Parathyroid adenoma (tissue), 2 donors: ENCODE measurements around the gene EPHA6.

Experiments used
- H2AFZ ChIP-seq: fragments of 300-600 bp; sonication (generic); one replicate; pipeline ENCODE4 v1.7.0; 2017; ENCODE audit warnings: antibody characterized with exemption, mild to moderate bottlenecking
- H3K27ac ChIP-seq: fragments of 300-600 bp; sonication (generic); one replicate; pipeline ENCODE4 v1.7.0; 2017
- H3K27me3 ChIP-seq: fragments of 300-600 bp; sonication (generic); one replicate; pipeline ENCODE4 v1.7.0; 2017; ENCODE audit warnings: low read length; ENCODE audit not compliant: control insufficient read depth, insufficient read depth
- H3K36me3 ChIP-seq: fragments of 300-600 bp; sonication (generic); one replicate; pipeline ENCODE4 v1.7.0; 2017; ENCODE audit warnings: low read length; ENCODE audit not compliant: control insufficient read depth, insufficient read depth
- H3K4me1 ChIP-seq: fragments of 300-600 bp; sonication (generic); one replicate; pipeline ENCODE4 v1.7.0; 2017; ENCODE audit warnings: control low read depth
- H3K4me2 ChIP-seq: fragments of 300-600 bp; sonication (generic); one replicate; pipeline ENCODE4 v1.7.0; 2017; ENCODE audit warnings: low read length
- H3K4me3 ChIP-seq: fragments of 300-600 bp; sonication (generic); one replicate; pipeline ENCODE4 v1.7.0; 2017; ENCODE audit warnings: low read depth, low read length
- H3K79me2 ChIP-seq: fragments of 300-600 bp; sonication (generic); one replicate; pipeline ENCODE4 v1.7.0; 2017; ENCODE audit warnings: control low read depth
- H3K9ac ChIP-seq: fragments of 300-600 bp; sonication (generic); one replicate; pipeline ENCODE4 v1.7.0; 2017; ENCODE audit warnings: mild to moderate bottlenecking
- H3K9me3 ChIP-seq: fragments of 300-600 bp; sonication (generic); one replicate; pipeline ENCODE4 v1.7.0; 2017; ENCODE audit warnings: low read length; ENCODE audit not compliant: control insufficient read depth
- TF ChIP-seq, protein P1 (sequence below): fragments of 300-600 bp; sonication (generic); IDR thresholded peaks from one replicate; pipeline ENCODE4 v1.7.0; 2017; ENCODE audit warnings: antibody characterized with exemption, mild to moderate bottlenecking
- donor health status: primary hyperparathyroidism.

Gene EPHA6

DNA sequence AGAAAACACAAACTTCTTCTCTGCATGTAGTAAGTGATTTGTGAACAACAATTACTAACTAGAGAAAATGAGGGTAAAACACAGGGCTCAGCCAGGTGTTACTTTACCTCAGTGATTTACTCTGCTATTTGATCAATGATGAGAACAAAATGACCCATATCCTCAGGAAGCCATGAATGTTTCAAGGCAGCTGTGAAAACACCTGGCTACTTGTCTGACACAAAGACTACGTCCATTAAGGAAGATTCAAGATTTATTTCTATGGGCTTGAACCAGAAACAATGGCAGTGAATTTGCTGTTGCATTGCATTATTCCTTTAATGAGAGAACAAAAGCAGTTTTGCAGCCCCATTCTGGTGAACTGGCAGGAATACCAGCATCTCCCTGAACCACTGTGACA lies 575.5 kb downstream of the EPHA6 start:
- H2AFZ ChIP-seq: no peak overlapping the region
- no peaks in the 10 kb centered on the region for H3K4me1 ChIP-seq
- no peak overlapping the region for H3K9ac ChIP-seq
- no peaks in the 10 kb centered on the region for H3K9me3 ChIP-seq
- H3K4me2 ChIP-seq: no peak overlapping the region
- TF ChIP-seq, protein P1, sequence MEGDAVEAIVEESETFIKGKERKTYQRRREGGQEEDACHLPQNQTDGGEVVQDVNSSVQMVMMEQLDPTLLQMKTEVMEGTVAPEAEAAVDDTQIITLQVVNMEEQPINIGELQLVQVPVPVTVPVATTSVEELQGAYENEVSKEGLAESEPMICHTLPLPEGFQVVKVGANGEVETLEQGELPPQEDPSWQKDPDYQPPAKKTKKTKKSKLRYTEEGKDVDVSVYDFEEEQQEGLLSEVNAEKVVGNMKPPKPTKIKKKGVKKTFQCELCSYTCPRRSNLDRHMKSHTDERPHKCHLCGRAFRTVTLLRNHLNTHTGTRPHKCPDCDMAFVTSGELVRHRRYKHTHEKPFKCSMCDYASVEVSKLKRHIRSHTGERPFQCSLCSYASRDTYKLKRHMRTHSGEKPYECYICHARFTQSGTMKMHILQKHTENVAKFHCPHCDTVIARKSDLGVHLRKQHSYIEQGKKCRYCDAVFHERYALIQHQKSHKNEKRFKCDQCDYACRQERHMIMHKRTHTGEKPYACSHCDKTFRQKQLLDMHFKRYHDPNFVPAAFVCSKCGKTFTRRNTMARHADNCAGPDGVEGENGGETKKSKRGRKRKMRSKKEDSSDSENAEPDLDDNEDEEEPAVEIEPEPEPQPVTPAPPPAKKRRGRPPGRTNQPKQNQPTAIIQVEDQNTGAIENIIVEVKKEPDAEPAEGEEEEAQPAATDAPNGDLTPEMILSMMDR: no peak
- H3K27me3 ChIP-seq: no peaks in the 10 kb centered on the region
- H3K36me3 ChIP-seq: no peaks in the 10 kb centered on the region
- no peak overlapping the region for H3K27ac ChIP-seq
- H3K79me2 ChIP-seq: no peaks in the 10 kb centered on the region
- H3K4me3 ChIP-seq: no peak overlapping the region

DNA sequence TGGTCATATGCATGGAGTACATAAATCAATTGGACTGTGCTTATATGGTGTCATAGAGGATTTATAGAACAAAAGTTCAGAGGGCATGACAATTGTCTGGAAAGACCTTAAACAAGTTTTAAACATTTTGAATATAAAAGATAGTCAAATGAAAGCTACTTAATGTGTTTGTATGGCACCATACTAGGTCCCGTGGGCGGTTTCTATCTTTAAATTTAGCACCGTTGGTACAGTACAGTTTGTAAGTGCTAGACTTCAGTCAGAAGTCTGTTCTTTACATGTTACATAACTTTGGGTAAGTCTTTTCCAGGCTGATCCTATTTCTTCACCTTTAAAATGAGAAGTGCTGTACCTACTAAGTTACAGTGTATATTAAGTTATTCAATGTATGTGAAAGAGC lies 576.8 kb downstream of the EPHA6 start:
- no peak overlapping the region for H3K27ac ChIP-seq
- H3K36me3 ChIP-seq: no peaks in the 10 kb centered on the region
- H3K79me2 ChIP-seq: no peaks in the 10 kb centered on the region
- H2AFZ ChIP-seq: no peak overlapping the region
- TF ChIP-seq, protein P1: no peak
- H3K9me3 ChIP-seq: no peaks in the 10 kb centered on the region
- H3K4me2 ChIP-seq: no peak overlapping the region
- H3K27me3 ChIP-seq: no peaks in the 10 kb centered on the region
- no peaks in the 10 kb centered on the region for H3K4me1 ChIP-seq
- H3K4me3 ChIP-seq: no peak overlapping the region
- no peak overlapping the region for H3K9ac ChIP-seq

GRCh38 chr3:97409612-97410011 lies 595.2 kb downstream of the EPHA6 start:
- no peaks in the 10 kb centered on the region for H3K27me3 ChIP-seq
- no peak overlapping the region for H2AFZ ChIP-seq
- H3K4me2 ChIP-seq: no peak overlapping the region
- H3K9ac ChIP-seq: no peak overlapping the region
- H3K79me2 ChIP-seq: no peaks in the 10 kb centered on the region
- no peak overlapping the region for H3K27ac ChIP-seq
- no peaks in the 10 kb centered on the region for H3K36me3 ChIP-seq
- no peaks in the 10 kb centered on the region for H3K9me3 ChIP-seq
- no peaks in the 10 kb centered on the region for H3K4me1 ChIP-seq
- TF ChIP-seq, protein P1: no peak
- no peak overlapping the region for H3K4me3 ChIP-seq

DNA sequence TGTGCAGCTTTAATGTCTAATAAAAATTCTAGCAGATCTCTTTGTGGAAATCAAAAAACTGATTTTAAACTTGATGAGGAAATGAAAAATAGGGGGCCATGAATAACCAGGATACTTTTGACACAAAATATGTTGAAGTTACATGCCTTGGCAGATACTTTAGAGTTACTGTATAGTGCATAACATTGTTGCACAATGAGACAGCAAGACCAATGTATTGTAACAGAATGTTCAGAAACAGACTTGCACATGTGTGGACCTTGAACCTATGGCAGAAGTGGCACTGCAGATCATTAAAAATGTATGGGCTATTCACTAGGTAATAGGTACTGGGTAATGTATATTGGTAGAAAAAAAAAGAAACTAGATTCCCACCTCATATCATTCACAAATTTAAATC lies 607.2 kb downstream of the EPHA6 start:
- H3K9ac ChIP-seq: no peak overlapping the region
- H3K9me3 ChIP-seq: no peaks in the 10 kb centered on the region

GRCh38 chr3:97425002-97425401 lies 610.6 kb downstream of the EPHA6 start:
- no peaks in the 10 kb centered on the region for H3K27me3 ChIP-seq
- H3K79me2 ChIP-seq: no peaks in the 10 kb centered on the region
- H3K4me1 ChIP-seq: no peaks in the 10 kb centered on the region
- no peak overlapping the region for H3K27ac ChIP-seq
- no peaks in the 10 kb centered on the region for H3K36me3 ChIP-seq
- H3K4me3 ChIP-seq: no peak overlapping the region
- H3K9ac ChIP-seq: no peak overlapping the region
- no peak overlapping the region for H3K4me2 ChIP-seq
- H2AFZ ChIP-seq: no peak overlapping the region
- no peaks in the 10 kb centered on the region for H3K9me3 ChIP-seq
- TF ChIP-seq, protein P1: no peak

More for the DNA sequence above, 607.2 kb downstream of the EPHA6 start:
- no peaks in the 10 kb centered on the region for H3K27me3 ChIP-seq
- no peak overlapping the region for H3K4me3 ChIP-seq
- no peak overlapping the region for H3K4me2 ChIP-seq
- no peaks in the 10 kb centered on the region for H3K79me2 ChIP-seq
- H3K27ac ChIP-seq: no peak overlapping the region
- H2AFZ ChIP-seq: no peak overlapping the region
- TF ChIP-seq, protein P1: no peak
- no peaks in the 10 kb centered on the region for H3K4me1 ChIP-seq
- H3K36me3 ChIP-seq: no peaks in the 10 kb centered on the region
